Mesodermal cell (in vitro differentiated cells): ENCODE data around the gene OR10G3.

Source experiments
- H3K27ac ChIP-seq: 2 replicates; pipeline ENCODE4 v1.7.0; 2013; ENCODE audit warnings: mild to moderate bottlenecking, low read depth, low read length, moderate library complexity; ENCODE audit not compliant: severe bottlenecking
- H3K36me3 ChIP-seq: 2 replicates; pipeline ENCODE4 v1.7.1; 2013; ENCODE audit warnings: mild to moderate bottlenecking, low read length, moderate library complexity; ENCODE audit not compliant: control insufficient read depth, insufficient read depth
- H3K4me1 ChIP-seq: one replicate; pipeline ENCODE4 v1.7.1; 2013; ENCODE audit warnings: mild to moderate bottlenecking, low read length; ENCODE audit not compliant: insufficient read depth, control insufficient read depth, poor library complexity, severe bottlenecking
- H3K4me3 ChIP-seq: 2 replicates; pipeline ENCODE4 v1.7.0; 2013; ENCODE audit warnings: low read length, control low read depth, mild to moderate bottlenecking; ENCODE audit not compliant: insufficient read depth, poor library complexity, severe bottlenecking; ENCODE audit errors: extremely low read depth
- H3K9me3 ChIP-seq: 2 replicates; pipeline ENCODE4 v1.7.1; 2013; ENCODE audit warnings: mild to moderate bottlenecking, low read length, moderate library complexity; ENCODE audit not compliant: control insufficient read depth
- WGBS, 2 experiments: methylation state at CpG; one replicate each; pipeline ENCODE4 v1.1.5; 2013; ENCODE audit warnings: missing lambda C conversion rate in 2 of 2; ENCODE audit not compliant: insufficient coverage in 2 of 2; 5-methylcytosine and 5-hydroxymethylcytosine counted together

The OR10G3 gene

GRCh38 chr14:21534576-21534975 is 45.3 kb downstream of the OR10G3 start:
- Histone ChIP-seq H3K4me1 (peaks cover 8% of the 10 kb centered on the region), H3K27ac (no peak overlapping the region), H3K4me3 (no peak overlapping the region), H3K36me3 (no peaks in the 10 kb centered on the region), H3K9me3 (no peaks in the 10 kb centered on the region)
- 16 to 18% methylated on average over 4 of the region's 4 CpGs for WGBS, 2 experiments

- no peaks in the 10 kb centered on the region for H3K36me3 ChIP-seq
- no peak overlapping the region for H3K4me3 ChIP-seq
- H3K9me3 ChIP-seq, result no peaks in the 10 kb centered on the region
- H3K4me1 ChIP-seq, result peaks cover 12% of the 10 kb centered on the region
- H3K27ac ChIP-seq, result no peak overlapping the region
These were observed 46.6 kb downstream of the OR10G3 start for GRCh38 chr14:21533294-21533693.

- H3K4me3 ChIP-seq, result no peak overlapping the region
- H3K27ac ChIP-seq, result no peak overlapping the region
- no CpG with 5 or more reads among the region's 1 CpG for WGBS, 2 experiments
- no peaks in the 10 kb centered on the region for H3K9me3 ChIP-seq
- H3K36me3 ChIP-seq, result peaks cover 9% of the 10 kb centered on the region
- peaks cover 16% of the 10 kb centered on the region for H3K4me1 ChIP-seq
These were observed 50.4 kb downstream of the OR10G3 start for GRCh38 chr14:21529515-21529914.

- no peak overlapping the region for H3K4me3 ChIP-seq
- H3K36me3 ChIP-seq, result peaks cover 18% of the 10 kb centered on the region
- H3K4me1 ChIP-seq, result peaks cover 16% of the 10 kb centered on the region
- WGBS, 2 experiments, result 87 to 89% methylated on average over 2 to 4 of the region's 4 CpGs
- no peaks in the 10 kb centered on the region for H3K9me3 ChIP-seq
- no peak overlapping the region for H3K27ac ChIP-seq
These were observed 51.2 kb downstream of the OR10G3 start for GRCh38 chr14:21528381-21529348.

- no CpG with 5 or more reads among the region's 1 CpG for WGBS, 2 experiments
- Histone ChIP-seq H3K27ac (peak overlapping the region; percentile 77), H3K4me3 (no peak overlapping the region), H3K36me3 (peaks cover 25% of the 10 kb centered on the region), H3K9me3 (no peaks in the 10 kb centered on the region), H3K4me1 (peaks cover 16% of the 10 kb centered on the region)
These were observed 52.6 kb downstream of the OR10G3 start for GRCh38 chr14:21527318-21527679.

- Histone ChIP-seq H3K4me3 (peak overlapping the region; percentile 71), H3K4me1 (peaks cover 16% of the 10 kb centered on the region), H3K9me3 (no peaks in the 10 kb centered on the region), H3K36me3 (peaks cover 29% of the 10 kb centered on the region), H3K27ac (peak overlapping the region; percentile 77)
- WGBS, 2 experiments, result 1 to 9% methylated on average over 8 to 11 of the region's 13 CpGs
These were observed 53.1 kb downstream of the OR10G3 start for GRCh38 chr14:21526672-21527317.

GRCh38 chr14:21525962-21526671 is 53.8 kb downstream of the OR10G3 start, which contains the start of gene SALL2:
SALL2 (minus strand) TSS chr14:21526346; CDS start chr14:21526127, 219 bp downstream.
- Histone ChIP-seq H3K4me1 (peaks cover 16% of the 10 kb centered on the region), H3K9me3 (no peaks in the 10 kb centered on the region), H3K4me3 (peak within 1 kb of the TSS; percentile 71), H3K27ac (peak within 1 kb of the TSS; percentile 77), H3K36me3 (peaks cover 32% of the 10 kb centered on the region)
- 0 to 2% methylated on average over 18 to 22 of the region's 43 CpGs for WGBS, 2 experiments

- Histone ChIP-seq H3K4me3 (peak overlapping the region; percentile 71), H3K27ac (peak overlapping the region; percentile 77), H3K9me3 (no peaks in the 10 kb centered on the region), H3K36me3 (peaks cover 32% of the 10 kb centered on the region), H3K4me1 (peaks cover 16% of the 10 kb centered on the region)
- WGBS, 2 experiments, result 15 to 42% methylated on average over 3 to 5 of the region's 12 CpGs
These were observed 54.3 kb downstream of the OR10G3 start for GRCh38 chr14:21525571-21525961.

GRCh38 chr14:21524575-21525490 is 55.0 kb downstream of the OR10G3 start:
- Histone ChIP-seq H3K4me3 (peak overlapping the region; percentile 71), H3K9me3 (no peaks in the 10 kb centered on the region), H3K27ac (no peak overlapping the region), H3K4me1 (peaks cover 16% of the 10 kb centered on the region), H3K36me3 (peaks cover 32% of the 10 kb centered on the region)
- 76 to 91% methylated on average over 6 to 11 of the region's 18 CpGs for WGBS, 2 experiments

GRCh38 chr14:21523203-21523602 is 56.7 kb downstream of the OR10G3 start:
- Histone ChIP-seq H3K9me3 (no peaks in the 10 kb centered on the region), H3K4me3 (no peak overlapping the region), H3K4me1 (peaks cover 11% of the 10 kb centered on the region), H3K36me3 (peaks cover 32% of the 10 kb centered on the region), H3K27ac (no peak overlapping the region)
- 90 to 96% methylated on average over 5 of the region's 7 CpGs for WGBS, 2 experiments
